ENCODE results near the gene ERP44. TPM values are rescaled to one million over a fixed set of nuclear protein-coding genes. Genes with fewer than 3 reads are reported as not detected.
"Not testable (repeated sequence)": the region's sequence is repeated elsewhere in the genome, so short reads cannot be mapped to it uniquely, and the experiment has no call there.

ERP44 gene
- 15.6 TPM for total RNA-seq
- long read RNA-seq, full-length matches to known transcripts = 76 of 81 reads
- long read RNA-seq, partial matches to known transcripts = 1 of 81 reads
- long read RNA-seq, other reads (novel, unspliced or antisense) = 4 of 81 reads

GRCh38 chr9:100098887-100099721 is at the start of gene ERP44, which contains the start of gene INVS:
Gene ERP44, minus strand, starts transcription at chr9:100099000. Its CDS starts 160 bp downstream, at chr9:100098840.
Gene INVS, plus strand, starts transcription at chr9:100099243. Its CDS starts 5,279 bp downstream, at chr9:100104522.
- intact Hi-C loops (cut with micrococcal nuclease) = no loop called here
- H3K4me1 ChIP-seq = peaks cover 55% of the 10 kb centered on the region
- H3K27me3 ChIP-seq (ENCODE audit: low read depth) = no peaks in the 10 kb centered on the region
- peak; percentile 99 for DNase-seq
- no peak for TF ChIP-seq CTCF (IDR thresholded peaks at IDR 0.05; ENCODE audit: borderline replicate concordance)
- H3K9me3 ChIP-seq (replicated peaks) = no peaks in the 10 kb centered on the region
- H3K27ac ChIP-seq (replicated peaks) = peak within 1 kb of the TSS; percentile 91
- peak within 1 kb of the TSS; percentile 81 for H3K4me3 ChIP-seq
- peaks cover 8% of the 10 kb centered on the region for H3K36me3 ChIP-seq

GRCh38 chr9:100145976-100146375 is 47.2 kb upstream of the ERP44 start:
- H3K4me1 ChIP-seq; H3K27me3 ChIP-seq (ENCODE audit: low read depth); H3K9me3 ChIP-seq (replicated peaks); H3K4me3 ChIP-seq; DNase-seq; intact Hi-C loops (cut with micrococcal nuclease); H3K27ac ChIP-seq (replicated peaks); H3K36me3 ChIP-seq: not testable (repeated sequence)

GRCh38 chr9:100145167-100145934 is 46.6 kb upstream of the ERP44 start:
- intact Hi-C loops (cut with micrococcal nuclease) = not testable (repeated sequence)

GRCh38 chr9:100141862-100142261 is 43.1 kb upstream of the ERP44 start:
- DNase-seq; H3K36me3 ChIP-seq; H3K4me3 ChIP-seq; H3K27me3 ChIP-seq (ENCODE audit: low read depth); intact Hi-C loops (cut with micrococcal nuclease); H3K4me1 ChIP-seq; H3K9me3 ChIP-seq (replicated peaks); H3K27ac ChIP-seq (replicated peaks): not testable (repeated sequence)

More at GRCh38 chr9:100145167-100145934, 46.6 kb upstream of the ERP44 start:
- not testable (repeated sequence) for H3K4me1 ChIP-seq; H3K27me3 ChIP-seq (ENCODE audit: low read depth); H3K27ac ChIP-seq (replicated peaks); H3K36me3 ChIP-seq; DNase-seq; H3K4me3 ChIP-seq; H3K9me3 ChIP-seq (replicated peaks)

- H3K4me1 ChIP-seq; intact Hi-C loops (cut with micrococcal nuclease); H3K27me3 ChIP-seq (ENCODE audit: low read depth); H3K9me3 ChIP-seq (replicated peaks); H3K36me3 ChIP-seq; DNase-seq; H3K27ac ChIP-seq (replicated peaks); H3K4me3 ChIP-seq: not testable (repeated sequence)
Observed at GRCh38 chr9:100140303-100140702, 41.5 kb upstream of the ERP44 start.

GRCh38 chr9:100136799-100137198 is 38.0 kb upstream of the ERP44 start:
- TF ChIP-seq CTCF (IDR thresholded peaks at IDR 0.05; ENCODE audit: borderline replicate concordance) = peak; percentile 12
- H3K4me3 ChIP-seq; intact Hi-C loops (cut with micrococcal nuclease); H3K9me3 ChIP-seq (replicated peaks); H3K4me1 ChIP-seq; H3K27ac ChIP-seq (replicated peaks); DNase-seq; H3K27me3 ChIP-seq (ENCODE audit: low read depth); H3K36me3 ChIP-seq: not testable (repeated sequence)

GRCh38 chr9:100134731-100135130 is 35.9 kb upstream of the ERP44 start:
- Histone ChIP-seq H3K4me1 (no peaks in the 10 kb centered on the region), H3K27ac (replicated peaks) (no peak overlapping the region), H3K4me3 (no peak overlapping the region), H3K36me3 (peaks cover 14% of the 10 kb centered on the region), H3K27me3 (ENCODE audit: low read depth) (no peaks in the 10 kb centered on the region), H3K9me3 (replicated peaks) (no peaks in the 10 kb centered on the region)
- no peak for DNase-seq
- no peak for TF ChIP-seq CTCF (IDR thresholded peaks at IDR 0.05; ENCODE audit: borderline replicate concordance)
- intact Hi-C loops (cut with micrococcal nuclease) = no loop called here

Data from left ventricle myocardium inferior (tissue), 1 donor.